Mesenteric fat pad (tissue), 1 donor: ENCODE measurements around the gene SMTNL2. TPM values are rescaled to one million over a fixed set of nuclear protein-coding genes. Genes with fewer than 3 reads are reported as not detected.

Experiments used
- total RNA-seq: library from RNA; stranded (reverse); fragmentation: NEBNext Ultra II Directional; extraction: Animal tissue kit (Norgen Biotek cat#: 25700); gene quantifications from one replicate; pipeline ENCODE4 v1.2.1, GENCODE V29; 2021
- donor health status: DM: yes; HTN: yes; CAD: no.

The SMTNL2 gene
- total RNA-seq, 1 donor from 2014 or later, result 0.74 TPM

Other genes with a start within 250 kb of the SMTNL2 start
- gene UBE2G1, start 217.9 kb upstream of the SMTNL2 start, total RNA-seq, result 57.6 TPM
- gene SPNS3, start 150.6 kb upstream of the SMTNL2 start, total RNA-seq, result not detected
- 18.6 TPM for gene SPNS2, start 85.6 kb upstream of the SMTNL2 start, total RNA-seq
- 54.0 TPM for gene MYBBP1A, start 29.1 kb upstream of the SMTNL2 start, total RNA-seq
- gene GGT6, start 24.0 kb upstream of the SMTNL2 start, total RNA-seq, result not detected
- gene ALOX15, start 57.1 kb downstream of the SMTNL2 start, total RNA-seq, result not detected
- gene PELP1, start 119.6 kb downstream of the SMTNL2 start, total RNA-seq, result 29.3 TPM
- 131 TPM for gene ARRB2, start 126.1 kb downstream of the SMTNL2 start, total RNA-seq
- gene MED11, start 146.9 kb downstream of the SMTNL2 start, total RNA-seq, result 16.1 TPM
- 2.9 TPM for gene ZMYND15, start 155.3 kb downstream of the SMTNL2 start, total RNA-seq
- 51.3 TPM for gene CXCL16, start 155.4 kb downstream of the SMTNL2 start, total RNA-seq
- gene TM4SF5, start 187.4 kb downstream of the SMTNL2 start, total RNA-seq, result not detected
- 6.9 TPM for gene VMO1, start 201.8 kb downstream of the SMTNL2 start, total RNA-seq
- gene GLTPD2, start 204.4 kb downstream of the SMTNL2 start, total RNA-seq, result not detected
- 109 TPM for gene PSMB6, start 211.6 kb downstream of the SMTNL2 start, total RNA-seq
- 22.8 TPM for gene PLD2, start 222.6 kb downstream of the SMTNL2 start, total RNA-seq
- gene MINK1, start 248.8 kb downstream of the SMTNL2 start, total RNA-seq, result 60.3 TPM